ENCODE results near the gene ZNF837.

GRCh38 chr19:58400316-58400915 lies 19.6 kb upstream of the ZNF837 start:
- TF ChIP-seq CTCF (IDR thresholded peaks at IDR 0.05) (no peak), POLR2A (IDR thresholded peaks at IDR 0.05) (no peak), POLR2AphosphoS5 (IDR thresholded peaks at IDR 0.05; ENCODE audit: insufficient read depth in 1 of 2, low read depth in 1 of 2) (no peak)
